ENCODE data around the gene CNTN4.

The CNTN4 gene

DNA sequence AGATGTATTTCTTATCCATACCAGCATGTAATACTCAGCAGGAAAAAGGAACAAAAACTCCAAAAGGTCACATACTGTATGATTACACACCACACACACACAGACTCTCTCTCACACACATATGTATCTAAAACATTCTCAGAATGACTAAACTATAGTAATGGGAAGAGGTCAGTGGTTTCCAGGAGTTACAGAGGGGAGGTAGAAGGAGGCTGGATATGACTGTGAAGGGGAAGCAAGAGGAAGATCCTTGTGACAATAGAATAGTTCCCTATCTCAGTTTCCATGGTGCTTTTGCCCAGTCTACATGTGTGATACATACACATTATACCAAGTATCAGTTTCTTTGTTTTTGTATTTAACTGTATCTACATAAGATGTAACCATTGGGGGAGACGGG lies 821.4 kb downstream of the CNTN4 start:
- no peak for DNase-seq (ENCODE audit: low read depth)

DNA sequence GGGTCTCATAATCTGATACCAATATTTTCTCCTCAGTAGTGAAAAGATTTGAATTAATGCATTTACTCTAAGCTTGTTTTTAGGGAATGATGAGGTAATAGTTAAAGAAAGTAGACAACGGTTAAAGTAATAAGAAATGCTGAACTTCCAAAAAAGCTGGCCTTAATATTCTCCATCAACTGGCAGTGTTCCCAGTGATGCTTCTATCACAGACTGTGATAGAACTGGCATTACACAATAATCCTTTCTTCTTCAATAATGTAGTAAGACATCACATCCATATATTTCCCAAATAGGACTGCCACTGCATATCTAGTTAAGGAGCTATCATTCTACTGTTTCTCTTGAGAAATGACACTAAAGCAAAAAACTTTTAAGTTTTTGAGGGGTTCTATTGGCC lies 822.8 kb downstream of the CNTN4 start:
- no peak for DNase-seq (ENCODE audit: low read depth)

DNA sequence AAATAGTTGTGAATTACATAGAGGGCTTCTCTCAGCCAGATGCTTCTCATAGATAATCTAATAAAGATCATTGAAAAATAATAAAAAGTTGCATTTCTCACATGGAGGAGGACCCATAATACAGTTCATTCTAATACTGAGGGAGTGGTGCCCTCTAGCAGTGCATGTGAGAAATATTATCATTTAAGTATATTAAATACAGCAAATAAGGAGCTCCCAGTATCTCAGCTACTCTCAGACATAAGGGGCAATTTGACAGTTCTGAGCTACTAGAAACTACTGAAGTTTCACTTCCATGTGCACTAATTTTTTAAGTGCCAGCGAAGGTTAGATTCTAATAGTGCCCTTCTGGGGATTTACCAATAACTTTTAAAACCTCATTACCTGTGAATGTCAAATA lies 823.2 kb downstream of the CNTN4 start:
- no peak for DNase-seq (ENCODE audit: low read depth)

DNA sequence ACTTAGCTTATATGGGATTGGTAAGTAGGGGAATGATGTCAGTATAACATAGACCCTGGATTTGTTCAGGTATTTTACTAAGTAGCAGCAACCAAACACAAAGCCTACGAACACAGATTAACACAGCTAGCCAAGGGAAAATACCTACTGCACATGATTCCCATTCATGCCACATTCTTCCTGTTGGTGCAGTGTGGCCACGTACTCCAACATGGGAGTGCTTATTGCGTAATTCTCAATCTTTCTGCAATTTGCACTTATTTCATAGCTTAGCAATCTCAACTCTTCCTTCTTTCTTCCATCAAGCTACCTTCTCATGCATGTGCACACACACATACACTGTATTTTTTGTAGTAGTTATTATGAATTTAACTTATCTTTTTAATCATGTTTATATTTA lies 824.7 kb downstream of the CNTN4 start:
- no peak for DNase-seq (ENCODE audit: low read depth)

DNA sequence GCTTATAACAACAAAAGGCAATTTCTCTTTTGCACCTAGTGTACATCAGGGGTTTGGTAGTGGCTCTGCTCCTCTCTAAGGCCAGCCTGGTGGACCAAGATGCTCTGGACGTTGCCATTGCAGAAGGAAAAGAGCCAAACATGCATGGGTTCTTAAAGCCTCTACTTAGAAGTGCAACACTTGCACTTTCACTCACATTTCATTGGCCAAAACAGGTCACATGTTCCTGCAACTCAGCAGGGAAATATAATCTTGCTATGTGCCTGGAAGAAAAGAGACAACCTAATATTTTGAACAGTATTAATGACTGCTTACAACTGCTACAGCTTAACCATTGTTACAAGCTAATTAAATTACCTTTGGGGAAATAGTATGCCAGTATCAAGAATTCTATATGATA lies 828.6 kb downstream of the CNTN4 start:
- DNase-seq (ENCODE audit: low read depth) = no peak

DNA sequence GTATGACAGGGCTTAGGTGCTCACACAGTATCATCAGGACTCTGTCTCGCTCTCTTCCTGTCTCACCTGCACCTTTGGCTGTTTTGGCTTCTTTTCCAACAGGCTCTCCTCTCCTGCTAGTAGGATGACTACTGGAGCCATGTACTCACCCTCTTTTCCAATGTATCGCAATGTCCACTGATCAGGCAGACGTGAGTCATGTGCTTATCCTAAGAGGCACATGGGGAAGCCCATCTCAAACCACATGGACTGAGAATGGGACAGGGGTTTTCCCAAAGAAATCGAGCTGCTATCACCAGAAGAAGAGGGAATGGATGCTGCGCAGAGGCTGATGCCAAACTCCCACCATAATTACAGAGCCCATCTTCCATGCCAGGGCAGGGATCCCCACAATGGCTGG lies 830.9 kb downstream of the CNTN4 start:
- no peak for DNase-seq (ENCODE audit: low read depth)

DNA sequence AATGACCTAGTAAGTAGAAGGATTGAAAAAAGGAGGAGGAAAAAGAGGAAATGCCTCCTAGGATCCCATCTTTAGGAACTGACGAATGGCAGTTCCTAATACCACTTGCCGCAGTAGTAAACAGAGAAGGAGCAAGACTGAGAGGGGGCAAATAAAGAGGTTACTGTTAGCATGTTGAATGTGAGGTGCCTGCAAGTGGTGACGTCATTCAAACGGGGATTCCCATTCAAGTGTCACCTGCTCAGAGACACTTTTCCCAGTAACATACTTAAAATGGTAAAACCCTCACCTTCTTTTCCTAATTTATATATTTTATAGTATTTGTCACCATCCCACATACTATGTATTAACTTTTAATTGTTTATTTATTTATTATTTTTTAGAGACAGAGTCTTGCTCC lies 832.6 kb downstream of the CNTN4 start:
- no peak for DNase-seq (ENCODE audit: low read depth)

DNA sequence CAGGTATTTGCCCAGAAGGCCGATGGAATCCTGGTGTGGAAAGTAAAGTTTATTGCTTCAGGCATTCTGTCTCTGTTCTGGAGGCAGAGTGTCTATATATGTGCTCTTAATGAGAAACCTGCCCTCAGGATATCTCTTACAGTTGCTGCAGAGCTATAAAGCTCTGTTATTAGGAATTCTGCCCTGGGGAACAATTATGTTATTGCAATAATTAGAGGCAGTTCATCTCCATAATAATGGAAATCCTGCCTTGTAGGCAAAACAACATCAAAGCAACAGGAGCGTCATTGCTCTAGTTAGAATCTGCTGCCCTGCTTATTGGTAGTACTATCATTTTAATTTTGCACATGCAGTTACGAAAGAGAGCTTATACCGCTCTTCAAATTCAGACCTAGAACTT lies 835.9 kb downstream of the CNTN4 start:
- no peak for DNase-seq (ENCODE audit: low read depth)

GRCh38 chr3:2937055-2937454 lies 838.4 kb downstream of the CNTN4 start:
- DNase-seq (ENCODE audit: low read depth) = no peak

DNA sequence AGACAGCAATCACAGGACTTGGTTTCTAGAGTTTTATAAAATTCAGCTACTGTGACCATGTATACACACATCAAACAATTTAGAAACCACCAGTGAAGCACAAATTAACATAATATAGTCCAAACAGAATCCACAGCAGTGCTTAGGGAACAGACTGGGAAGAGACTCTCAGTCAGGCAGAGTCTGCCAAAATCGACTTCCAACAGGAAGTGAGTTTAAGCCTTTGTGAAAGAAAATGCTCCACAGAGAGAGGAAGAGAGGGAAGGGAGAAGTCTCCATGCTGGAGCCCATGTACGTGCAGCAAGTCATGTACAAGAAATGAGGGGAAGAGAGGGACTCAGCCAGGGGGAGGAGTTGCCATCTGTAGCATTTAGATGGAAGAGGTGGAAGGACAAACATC lies 838.9 kb downstream of the CNTN4 start:
- DNase-seq (ENCODE audit: low read depth) = no peak

- no peak for DNase-seq (ENCODE audit: low read depth)
Measured at GRCh38 chr3:2938711-2939110, 840.0 kb downstream of the CNTN4 start.

GRCh38 chr3:2940062-2940461 lies 841.4 kb downstream of the CNTN4 start:
- DNase-seq (ENCODE audit: low read depth) = no peak

GRCh38 chr3:2944628-2945027 lies 846.0 kb downstream of the CNTN4 start:
- no peak for DNase-seq (ENCODE audit: low read depth)

DNA sequence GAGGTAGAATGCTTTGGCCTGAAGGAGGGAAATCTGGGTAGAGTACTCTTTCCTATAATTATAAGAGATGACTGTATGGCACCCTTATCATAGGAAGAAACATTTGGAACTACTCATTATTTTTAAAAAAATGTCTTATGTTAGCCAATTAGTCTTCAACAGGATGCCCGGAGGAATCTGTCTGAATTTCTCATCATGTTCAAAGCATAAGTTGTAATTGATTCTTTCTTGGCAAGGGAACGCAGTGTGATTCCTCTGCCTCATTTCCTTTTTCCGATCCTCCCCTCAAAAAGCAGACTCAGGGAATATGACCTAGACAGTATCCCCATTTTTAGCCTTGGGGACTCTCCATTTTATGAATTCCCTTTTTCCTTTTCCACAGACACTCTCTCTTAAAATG lies 846.5 kb downstream of the CNTN4 start:
- no peak for DNase-seq (ENCODE audit: low read depth)

- no peak for DNase-seq (ENCODE audit: low read depth)
Measured at GRCh38 chr3:2947536-2947935, 848.9 kb downstream of the CNTN4 start.

DNA sequence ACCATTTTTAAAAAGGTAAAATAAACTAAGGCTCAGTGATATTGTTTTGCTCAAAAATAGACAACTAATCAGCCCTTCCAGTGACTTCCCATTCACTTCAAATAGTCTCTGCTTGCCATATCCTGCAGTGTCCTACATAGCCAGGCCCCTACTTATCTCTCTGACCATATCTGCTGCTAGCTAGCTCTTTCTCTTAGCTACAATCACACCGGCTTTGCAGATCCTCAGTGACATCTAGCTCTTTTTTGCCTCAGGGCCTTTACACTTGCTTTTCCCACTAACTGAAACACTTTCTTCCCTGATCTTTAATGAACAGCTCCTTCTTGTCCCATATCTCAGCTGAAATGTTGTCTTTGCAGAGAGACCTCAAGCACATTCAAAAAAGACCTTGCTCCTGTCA lies 850.2 kb downstream of the CNTN4 start:
- no peak for DNase-seq (ENCODE audit: low read depth)

DNA sequence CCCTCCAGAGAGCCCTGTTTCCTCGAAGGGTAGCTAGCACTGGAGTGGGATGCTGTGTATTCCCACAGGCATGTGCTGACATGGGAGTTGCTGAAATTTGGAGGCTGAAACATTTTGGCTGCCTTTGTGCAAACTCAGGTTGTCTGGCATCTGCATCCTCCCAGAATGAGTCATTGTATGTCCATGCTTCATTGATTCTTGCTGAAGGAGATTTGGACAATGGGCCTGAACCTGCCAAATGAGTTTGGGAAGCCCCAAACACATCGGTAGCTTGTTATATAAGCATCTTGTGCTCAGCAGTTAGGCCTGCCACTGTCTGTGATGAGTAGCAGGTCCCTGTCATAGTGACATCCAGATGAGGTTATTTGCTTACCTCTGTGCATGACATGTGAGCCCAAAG lies 851.5 kb downstream of the CNTN4 start:
- DNase-seq (ENCODE audit: low read depth) = no peak

DNA sequence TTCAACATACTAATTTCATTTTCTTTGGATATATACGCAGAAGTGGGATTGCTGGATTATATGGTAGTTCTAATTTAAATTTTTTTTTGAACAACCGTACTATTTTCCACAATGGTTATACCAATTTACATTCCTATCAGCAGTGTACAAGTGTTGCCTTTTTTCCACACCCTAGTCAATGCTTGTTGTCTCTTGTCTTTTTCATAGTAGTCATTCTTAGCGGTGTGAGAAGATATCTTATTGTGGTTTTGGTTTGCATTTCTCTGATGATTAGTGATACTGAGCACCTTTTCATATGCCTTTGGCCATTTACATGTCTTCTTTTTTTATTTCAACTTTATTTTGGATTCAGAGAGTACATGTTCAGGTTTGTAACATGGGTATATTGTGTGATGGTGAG lies 858.4 kb downstream of the CNTN4 start:
- no peak for DNase-seq (ENCODE audit: low read depth)

DNA sequence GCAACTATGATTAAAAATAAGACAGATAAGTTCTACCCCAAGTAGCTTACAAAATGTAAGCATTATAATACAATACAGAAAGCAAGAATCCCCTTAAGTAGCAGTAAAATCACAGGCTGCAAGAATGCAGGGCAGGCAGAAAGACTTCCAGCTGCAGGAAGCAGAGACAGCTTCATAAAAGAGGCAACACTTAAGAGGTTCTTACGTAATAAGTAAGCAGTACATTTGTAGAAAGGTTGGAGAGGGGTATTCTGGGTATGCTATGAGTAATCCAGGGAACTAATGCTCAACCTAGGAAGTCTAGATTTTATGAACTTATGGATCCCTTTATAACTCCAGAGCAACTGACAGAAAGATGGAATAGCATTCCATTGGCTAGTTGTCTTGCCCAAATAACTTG lies 859.9 kb downstream of the CNTN4 start:
- DNase-seq (ENCODE audit: low read depth) = no peak

DNA sequence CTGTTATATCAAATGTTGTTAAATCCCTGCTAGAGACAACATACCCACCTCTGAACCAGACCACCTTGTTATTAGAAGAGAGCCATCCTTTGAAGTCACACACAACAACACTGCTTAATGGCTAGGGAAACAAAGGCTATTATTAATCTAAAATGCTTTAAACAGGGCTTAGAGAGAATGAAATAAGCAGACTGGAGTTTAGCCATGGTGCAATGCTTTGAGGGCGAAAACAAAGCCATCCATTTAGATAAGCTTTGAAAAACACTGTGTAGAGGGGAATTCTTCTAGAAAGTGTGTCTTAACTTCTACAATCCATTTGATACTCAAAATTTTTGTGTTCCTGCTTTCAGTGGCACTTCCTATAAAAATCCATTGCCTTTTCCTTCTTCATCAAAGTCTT lies 862.9 kb downstream of the CNTN4 start:
- no peak for DNase-seq (ENCODE audit: low read depth)

DNA sequence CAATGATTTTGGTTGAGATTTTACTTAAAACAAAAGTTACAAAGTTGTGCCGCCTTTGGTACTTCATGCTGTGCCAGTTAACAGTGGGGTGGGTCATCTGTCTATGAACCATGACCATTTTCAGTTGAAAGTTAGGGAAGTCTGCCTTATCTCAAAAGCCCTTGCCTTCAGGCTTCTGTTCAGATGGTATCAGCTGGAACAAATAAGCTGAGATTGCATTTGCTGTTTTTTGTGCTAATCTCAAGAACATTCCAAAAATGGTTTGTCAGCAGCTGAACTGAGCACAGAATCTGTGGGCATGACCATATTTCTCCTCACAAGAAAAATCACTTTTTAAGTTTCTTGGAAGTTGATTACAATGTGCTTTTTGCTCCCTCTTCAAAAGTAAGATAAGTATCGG lies 869.2 kb downstream of the CNTN4 start:
- DNase-seq (ENCODE audit: low read depth) = no peak

GRCh38 chr3:2968475-2968874 lies 869.8 kb downstream of the CNTN4 start:
- DNase-seq (ENCODE audit: low read depth) = no peak

DNA sequence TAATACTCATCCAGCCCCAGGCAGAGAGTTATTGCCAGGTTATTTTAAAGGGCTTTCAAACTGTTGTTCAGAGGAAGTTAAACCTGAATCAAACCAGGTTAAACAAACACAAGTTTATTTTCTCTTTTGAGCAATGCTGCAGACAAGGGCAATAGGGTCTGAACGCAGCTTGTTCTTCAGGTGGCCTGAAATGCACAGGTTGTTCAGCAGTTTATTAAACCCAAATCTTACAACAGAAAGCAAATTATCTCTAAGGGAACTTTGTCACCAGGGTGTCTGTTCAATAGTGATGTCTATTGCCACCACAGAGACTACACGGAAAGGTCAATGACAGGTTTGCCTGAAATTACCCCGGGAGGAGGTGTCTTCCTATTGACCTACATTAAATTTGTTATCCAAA lies 877.5 kb downstream of the CNTN4 start:
- no peak for DNase-seq (ENCODE audit: low read depth)

DNA sequence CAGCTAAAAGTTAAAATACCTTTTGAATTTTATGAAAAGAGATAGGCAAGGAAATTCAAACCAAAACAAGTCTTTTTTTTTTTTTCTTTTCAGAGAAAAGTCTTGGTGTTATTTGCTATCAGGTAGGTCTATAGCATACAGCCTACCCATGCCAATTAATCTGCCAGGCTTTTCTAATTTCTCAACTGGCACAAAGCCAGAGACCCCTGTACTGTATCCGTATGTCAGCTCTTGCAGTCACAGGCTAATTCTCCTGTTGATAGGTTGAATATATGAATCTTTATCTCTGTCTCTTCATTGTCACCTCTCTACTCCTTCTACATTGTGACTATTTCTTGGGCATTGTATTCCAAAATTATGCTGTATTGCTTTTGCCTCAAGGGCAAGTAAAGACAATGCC lies 878.1 kb downstream of the CNTN4 start:
- DNase-seq (ENCODE audit: low read depth) = no peak

- DNase-seq (ENCODE audit: low read depth) = no peak
Measured at GRCh38 chr3:2978977-2979732, 880.5 kb downstream of the CNTN4 start.
